KMS-11 (cell line): ENCODE results near the gene DPP10.

Experiments used
- H2AFZ ChIP-seq: fragments of 200-600 bp; sonication (generic); 2 replicates; pipeline ENCODE4 v1.6.1; 2016; ENCODE audit warnings: antibody characterized with exemption, mixed run types, low read depth
- H3K27ac ChIP-seq: fragments of 200-600 bp; sonication (generic); 2 replicates; pipeline ENCODE4 v1.6.1; 2016; ENCODE audit warnings: mild to moderate bottlenecking, mixed run types
- H3K27me3 ChIP-seq: fragments of 200-600 bp; sonication (generic); 2 replicates; pipeline ENCODE4 v1.6.1; 2017; ENCODE audit warnings: mild to moderate bottlenecking, low read depth, mixed run types, moderate library complexity; ENCODE audit not compliant: insufficient read depth
- H3K36me3 ChIP-seq: fragments of 200-600 bp; sonication (generic); 2 replicates; pipeline ENCODE4 v1.6.1; 2017; ENCODE audit warnings: mild to moderate bottlenecking, mixed run types; ENCODE audit not compliant: insufficient read depth
- H3K4me1 ChIP-seq: fragments of 200-600 bp; sonication (generic); 2 replicates; pipeline ENCODE4 v1.6.1; 2016; ENCODE audit warnings: mild to moderate bottlenecking, low read depth, mixed run types; ENCODE audit not compliant: poor library complexity, severe bottlenecking
- H3K4me2 ChIP-seq: fragments of 200-600 bp; sonication (generic); 2 replicates; pipeline ENCODE4 v1.7.0; 2016; ENCODE audit warnings: mild to moderate bottlenecking, mixed run types
- H3K4me3 ChIP-seq: fragments of 200-600 bp; sonication (generic); IDR thresholded peaks from 2 replicates; pipeline ENCODE4 v1.6.1; 2017; ENCODE audit warnings: low read depth, low read length, mixed read lengths; ENCODE audit not compliant: insufficient read depth
- H3K79me2 ChIP-seq: fragments of 200-600 bp; sonication (generic); 2 replicates; pipeline ENCODE4 v1.6.1; 2016; ENCODE audit warnings: low read depth, mixed run types; ENCODE audit not compliant: insufficient read depth
- H3K9ac ChIP-seq: fragments of 200-600 bp; sonication (generic); 2 replicates; pipeline ENCODE4 v1.6.1; 2016; ENCODE audit warnings: mild to moderate bottlenecking, mixed run types
- H4K20me1 ChIP-seq: fragments of 200-600 bp; sonication (generic); 2 replicates; pipeline ENCODE4 v1.6.1; 2016; ENCODE audit warnings: mild to moderate bottlenecking, mixed run types; ENCODE audit not compliant: insufficient read depth
- TF ChIP-seq, protein P1 (sequence below): fragments of 200-600 bp; sonication (generic); conservative IDR thresholded peaks from 2 replicates; pipeline ENCODE4 v1.6.1; 2017; ENCODE audit warnings: low read depth, mild to moderate bottlenecking, antibody characterized with exemption, low read length, moderate library complexity, mixed read lengths

The DPP10 gene

DNA sequence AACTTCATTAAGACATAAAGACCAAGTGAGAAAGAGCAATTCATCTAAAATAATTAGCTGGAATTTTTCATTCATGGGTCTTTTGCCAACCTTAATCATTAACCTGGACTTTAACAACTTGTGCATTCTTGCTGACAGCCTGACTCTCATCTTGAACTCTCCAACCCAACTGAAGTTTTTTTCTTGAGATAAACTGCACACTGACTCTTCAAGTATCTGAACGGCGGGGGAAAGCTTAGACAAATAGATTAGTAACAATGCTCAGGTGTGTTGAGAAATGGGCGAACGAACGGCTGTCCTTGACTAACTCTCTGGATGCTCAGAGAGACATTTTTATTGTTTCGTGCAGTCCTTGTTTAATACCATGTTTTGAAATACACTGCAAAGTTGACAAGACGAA, 186.0 kb downstream of the DPP10 start:
- Histone ChIP-seq H3K36me3 (no peaks in the 10 kb centered on the region), H3K9ac (no peak overlapping the region), H2AFZ (no peak overlapping the region), H3K27me3 (no peaks in the 10 kb centered on the region), H3K27ac (no peak overlapping the region), H3K4me3 (no peak overlapping the region), H4K20me1 (no peaks in the 10 kb centered on the region), H3K4me2 (no peak overlapping the region), H3K4me1 (no peaks in the 10 kb centered on the region), H3K79me2 (no peaks in the 10 kb centered on the region)
- TF ChIP-seq, protein P1, sequence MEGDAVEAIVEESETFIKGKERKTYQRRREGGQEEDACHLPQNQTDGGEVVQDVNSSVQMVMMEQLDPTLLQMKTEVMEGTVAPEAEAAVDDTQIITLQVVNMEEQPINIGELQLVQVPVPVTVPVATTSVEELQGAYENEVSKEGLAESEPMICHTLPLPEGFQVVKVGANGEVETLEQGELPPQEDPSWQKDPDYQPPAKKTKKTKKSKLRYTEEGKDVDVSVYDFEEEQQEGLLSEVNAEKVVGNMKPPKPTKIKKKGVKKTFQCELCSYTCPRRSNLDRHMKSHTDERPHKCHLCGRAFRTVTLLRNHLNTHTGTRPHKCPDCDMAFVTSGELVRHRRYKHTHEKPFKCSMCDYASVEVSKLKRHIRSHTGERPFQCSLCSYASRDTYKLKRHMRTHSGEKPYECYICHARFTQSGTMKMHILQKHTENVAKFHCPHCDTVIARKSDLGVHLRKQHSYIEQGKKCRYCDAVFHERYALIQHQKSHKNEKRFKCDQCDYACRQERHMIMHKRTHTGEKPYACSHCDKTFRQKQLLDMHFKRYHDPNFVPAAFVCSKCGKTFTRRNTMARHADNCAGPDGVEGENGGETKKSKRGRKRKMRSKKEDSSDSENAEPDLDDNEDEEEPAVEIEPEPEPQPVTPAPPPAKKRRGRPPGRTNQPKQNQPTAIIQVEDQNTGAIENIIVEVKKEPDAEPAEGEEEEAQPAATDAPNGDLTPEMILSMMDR, result no peak

DNA sequence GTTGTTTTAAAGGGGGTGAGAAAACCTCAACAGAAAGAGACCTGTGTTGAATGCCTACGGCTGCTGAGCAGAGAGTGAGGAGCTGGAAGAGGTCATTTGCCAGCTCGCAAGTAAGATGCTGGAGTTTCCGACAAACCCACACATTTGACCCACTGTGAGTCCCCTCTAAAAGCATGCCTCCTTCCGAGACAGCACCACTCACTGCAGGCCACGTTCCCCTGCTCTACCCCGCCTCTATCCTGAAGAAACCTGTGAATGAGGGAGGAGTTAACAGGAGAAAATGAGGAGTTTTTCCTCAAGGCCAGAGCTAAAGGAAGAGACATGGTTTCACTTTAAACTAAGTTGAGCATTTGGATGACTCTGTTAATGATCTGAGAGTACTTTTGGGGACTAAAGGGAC, 188.7 kb downstream of the DPP10 start:
- TF ChIP-seq, protein P1, result no peak
- no peak overlapping the region for H3K27ac ChIP-seq
- H3K79me2 ChIP-seq, result no peaks in the 10 kb centered on the region
- H3K4me3 ChIP-seq, result no peak overlapping the region
- H4K20me1 ChIP-seq, result no peaks in the 10 kb centered on the region
- no peaks in the 10 kb centered on the region for H3K27me3 ChIP-seq
- H3K9ac ChIP-seq, result no peak overlapping the region
- H3K4me2 ChIP-seq, result no peak overlapping the region
- no peaks in the 10 kb centered on the region for H3K4me1 ChIP-seq
- H2AFZ ChIP-seq, result no peak overlapping the region
- no peaks in the 10 kb centered on the region for H3K36me3 ChIP-seq

DNA sequence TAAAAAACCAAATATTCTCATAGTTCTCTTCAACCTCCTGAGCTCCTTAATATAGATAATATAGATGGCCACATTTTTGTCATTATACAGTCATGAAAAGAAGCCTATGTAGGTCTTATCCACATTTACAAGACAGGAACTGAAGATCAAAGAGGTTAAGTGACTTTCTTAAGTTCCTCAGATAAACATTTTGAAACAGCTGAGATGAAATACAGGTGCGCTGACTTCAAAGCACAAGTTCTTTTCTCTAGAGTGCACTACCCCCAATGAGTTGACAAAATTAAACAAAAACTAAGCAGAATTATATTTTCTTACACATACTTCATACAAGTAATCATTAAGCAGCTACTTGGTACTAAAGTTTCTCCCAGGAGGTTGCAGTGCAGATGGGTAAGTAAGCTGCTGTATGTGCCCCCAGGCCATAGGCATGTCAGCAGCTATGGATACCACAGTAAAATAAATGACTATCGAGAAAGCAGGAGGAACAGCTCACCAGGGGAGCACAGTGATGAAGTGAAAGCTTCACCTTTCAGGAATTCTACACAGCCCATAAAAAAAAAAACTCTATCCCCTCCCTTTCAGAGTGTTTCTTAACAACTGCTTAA, 199.8 kb downstream of the DPP10 start:
- Histone ChIP-seq H3K4me1 (no peaks in the 10 kb centered on the region), H4K20me1 (no peaks in the 10 kb centered on the region), H3K4me3 (no peak overlapping the region), H3K36me3 (no peaks in the 10 kb centered on the region), H3K27ac (no peak overlapping the region), H3K9ac (no peak overlapping the region), H2AFZ (no peak overlapping the region), H3K4me2 (no peak overlapping the region), H3K79me2 (no peaks in the 10 kb centered on the region), H3K27me3 (no peaks in the 10 kb centered on the region)
- TF ChIP-seq, protein P1, result no peak

DNA sequence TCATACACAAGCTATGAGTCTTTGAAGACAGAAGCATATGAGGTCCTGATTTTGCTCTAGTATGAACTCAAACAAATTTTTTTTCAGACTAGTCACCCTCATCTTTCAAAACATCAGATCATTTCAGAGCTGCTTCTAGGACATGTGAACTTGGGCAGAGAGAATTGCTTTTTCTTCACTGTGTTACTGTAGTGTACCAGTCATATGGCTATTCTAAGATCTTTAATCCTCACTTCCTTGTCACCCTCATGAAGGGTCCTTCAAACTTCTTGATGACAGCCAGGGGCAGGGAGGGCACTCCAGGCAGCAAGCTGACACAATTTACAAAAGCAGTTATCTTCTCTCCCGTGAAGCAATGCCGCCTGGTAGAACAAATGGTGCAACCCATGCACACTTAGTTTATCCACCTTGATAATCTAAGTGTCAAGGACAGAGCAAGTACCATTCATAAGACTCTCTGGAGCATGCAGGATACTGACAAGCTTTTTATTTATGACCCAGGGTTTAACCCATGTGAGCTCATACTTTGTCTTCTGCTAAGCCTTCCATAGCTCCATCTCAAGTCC, 200.6 kb downstream of the DPP10 start:
- Histone ChIP-seq H3K79me2 (no peaks in the 10 kb centered on the region), H3K36me3 (no peaks in the 10 kb centered on the region), H3K9ac (no peak overlapping the region), H3K4me2 (no peak overlapping the region), H3K4me1 (no peaks in the 10 kb centered on the region), H3K4me3 (no peak overlapping the region), H3K27me3 (no peaks in the 10 kb centered on the region), H4K20me1 (no peaks in the 10 kb centered on the region), H3K27ac (no peak overlapping the region), H2AFZ (no peak overlapping the region)
- TF ChIP-seq, protein P1, result no peak
